GM12878 (cell line): ENCODE measurements around the gene MEIS2. TPM values are rescaled to one million over a fixed set of nuclear protein-coding genes. Genes with fewer than 3 reads are reported as not detected.

Source experiments
- ATAC-seq: fragments of 200-7000 bp; cut with Tn5 transposase; 3 replicates; pipeline ENCODE4 v1.9.1; 2020; ENCODE audit warnings: mild to moderate bottlenecking, moderate library complexity
- BruUV-seq: library from RNA; stranded (reverse); fragments of 400-500 nt; replicated peaks from 2 replicates; lab custom pipeline; 2021; lab: Mats Ljungman, UMichigan
- CTCF ChIA-PET: fragments of 300-600 bp; sonication (Branson Sonifier 250); formaldehyde crosslinking; extraction: SDS; loops from one replicate; lab custom pipeline; 2021; ENCODE audit warnings: inconsistent platforms; lab: Yijun Ruan, JAX
- POLR2A ChIA-PET: fragments of 350-600 bp; formaldehyde crosslinking; extraction: SDS; loops from one replicate; lab custom pipeline; 2021; ENCODE audit warnings: inconsistent platforms; lab: Charles Lee
- RAD21 ChIA-PET: fragments of 300-600 bp; sonication (Branson Sonifier 250); formaldehyde crosslinking; loops from one replicate; lab custom pipeline; 2023; ENCODE audit warnings: antibody characterized with exemption; ENCODE audit not compliant: unreplicated experiment; lab: Charles Lee
- SMC1A ChIA-PET: fragments of 300-600 bp; sonication (Branson Sonifier 250); formaldehyde crosslinking; loops from one replicate; lab custom pipeline; 2023; ENCODE audit not compliant: unreplicated experiment, uncharacterized antibody; lab: Charles Lee
- DNase-seq: peaks from one replicate; pipeline ENCODE4 v3.0.0-alpha.2; 2011; ENCODE audit warnings: low read depth, low spot score
- FAIRE-seq: peaks from 3 replicates; lab custom pipeline; 2011; peaks lifted over from hg19 to GRCh38; lab: Jason Lieb, UNC
- H2AFZ ChIP-seq: 2 replicates; pipeline ENCODE4 v1.6.0; 2011; ENCODE audit warnings: low read depth, low read length, control low read depth; ENCODE audit not compliant: control insufficient read depth
- H3K27ac ChIP-seq: 2 replicates; pipeline ENCODE4 v1.5.1; 2011; ENCODE audit warnings: control low read depth; ENCODE audit not compliant: control insufficient read depth, insufficient read depth
- H3K27me3 ChIP-seq, 2 experiments: replicated peaks in 1 of 2; 2 replicates each; pipeline versions ENCODE4 v1.6.0 to v1.6.1; 2011; ENCODE audit warnings: low read length in 1 of 2; ENCODE audit not compliant: control insufficient read depth in 2 of 2, insufficient read depth in 2 of 2
- H3K36me3 ChIP-seq, 2 experiments: 2 replicates each; pipeline ENCODE4 v1.5.1; 2011; ENCODE audit warnings: low read length in 1 of 2; ENCODE audit not compliant: control insufficient read depth in 2 of 2, insufficient read depth in 2 of 2
- H3K4me1 ChIP-seq: 2 replicates; pipeline ENCODE4 v1.6.1; 2011; ENCODE audit warnings: mild to moderate bottlenecking, low read length, moderate library complexity, mixed read lengths; ENCODE audit not compliant: control insufficient read depth, insufficient read depth
- H3K4me2 ChIP-seq: 2 replicates; pipeline ENCODE4 v1.6.0; 2011; ENCODE audit warnings: control low read depth; ENCODE audit not compliant: control insufficient read depth, insufficient read depth
- H3K4me3 ChIP-seq: fragments of 200-600 bp; sonication (generic); 2 replicates; pipeline ENCODE4 v1.5.1; 2016
- H3K79me2 ChIP-seq: 2 replicates; pipeline ENCODE4 v1.6.0; 2011; ENCODE audit warnings: low read length; ENCODE audit not compliant: control insufficient read depth, insufficient read depth
- H3K9ac ChIP-seq: 2 replicates; pipeline ENCODE4 v1.8.0; 2011; ENCODE audit warnings: low read length, control low read depth, mixed read lengths; ENCODE audit not compliant: control insufficient read depth, insufficient read depth
- H3K9me3 ChIP-seq: replicated peaks from 3 replicates; pipeline ENCODE4 v1.5.1; 2011; ENCODE audit warnings: mild to moderate bottlenecking, low read length; ENCODE audit not compliant: control insufficient read depth, insufficient read depth
- H4K20me1 ChIP-seq: 2 replicates; pipeline ENCODE4 v1.6.0; 2011; ENCODE audit not compliant: control insufficient read depth, insufficient read depth
- CHD4 ChIP-seq: fragments of 200-600 bp; sonication (generic); IDR thresholded peaks from 2 replicates; pipeline ENCODE4 v1.6.1; 2016; ENCODE audit warnings: mild to moderate bottlenecking
- KDM1A ChIP-seq: fragments of 200-600 bp; sonication (generic); IDR thresholded peaks from 2 replicates; pipeline ENCODE4 v1.6.1; 2016; ENCODE audit warnings: borderline replicate concordance
- MYB ChIP-seq: fragments of 150-350 bp; IDR thresholded peaks from 2 replicates; pipeline ENCODE4 v1.6.1; 2014; ENCODE audit warnings: mild to moderate bottlenecking, low read depth, low read length, borderline replicate concordance
- NFYA ChIP-seq: IDR thresholded peaks from 2 replicates; pipeline ENCODE4 v1.6.1; 2011; ENCODE audit warnings: low read depth, mild to moderate bottlenecking, low read length, improper control_type of control experiment, borderline replicate concordance
- POLR2AphosphoS5 ChIP-seq: IDR thresholded peaks from 2 replicates; pipeline ENCODE4 v1.6.1; 2011; ENCODE audit warnings: mild to moderate bottlenecking, low read length, inconsistent platforms
- YY1 ChIP-seq: IDR thresholded peaks from 2 replicates; pipeline ENCODE4 v1.6.1; 2011; ENCODE audit warnings: low read depth, mild to moderate bottlenecking, low read length
- WGBS: methylation state at CpG from one replicate; pipeline ENCODE4 v1.1.6; 2016; ENCODE audit warnings: low lambda C conversion rate; ENCODE audit not compliant: insufficient replicate concordance, insufficient coverage; ENCODE audit errors: missing lambda C conversion rate; 5-methylcytosine and 5-hydroxymethylcytosine counted together
- in situ Hi-C: fragments of 300-500 bp; cut with MboI; formaldehyde crosslinking; loops from 9 replicates; pipeline ENCODE4 v1.14.3; 2018; ENCODE audit warnings: mixed read lengths
- intact Hi-C: fragments of 100-400 bp; cut with micrococcal nuclease; formaldehyde crosslinking; loops from one replicate; pipeline ENCODE4 v1.14.2; 2022; ENCODE audit not compliant: unreplicated experiment
- polyA plus RNA-seq, 11 experiments: library from polyadenylated mRNA; depleted of rRNA in 4 of 11; unstranded in 6 of 11; stranded (reverse) in 5 of 11; fragments of >200 nt; fragmentation: Nextera tagmentation in 4 of 11; fragmentation: Illumina TruSeq in 1 of 11; extraction: Ambion mirVana in 4 of 11; extraction: Trizol in 1 of 11; gene quantifications; 1 replicate in 1 of 11; 2 replicates in 10 of 11; pipeline versions ENCODE4 v1.2.1 to v1.2.3, GENCODE V29; 2011 to 2016; ENCODE audit warnings: inconsistent platforms in 2 of 11, missing spikeins in 2 of 11, low read depth in 1 of 11
- total RNA-seq, 4 experiments: library from RNA; depleted of rRNA in 3 of 4; stranded (reverse); fragments of >200 nt in 3 of 4; fragmentation: Illumina TruSeq in 1 of 4; extraction: Trizol in 1 of 4; gene quantifications; 2 replicates each; pipeline versions ENCODE4 v1.2.1 to v1.2.3, GENCODE V29; 2013 to 2021
- TF ChIP-seq, protein P1 (sequence below): IDR thresholded peaks from 2 replicates; pipeline ENCODE4 v1.6.1; 2011; ENCODE audit warnings: mild to moderate bottlenecking, low read depth, low read length, moderate library complexity; ENCODE audit not compliant: insufficient replicate concordance
- TF ChIP-seq, protein P2 (sequence below): IDR thresholded peaks from 2 replicates; pipeline ENCODE4 v1.6.1; 2012; ENCODE audit warnings: low read length, inconsistent platforms
- TF ChIP-seq, protein P3 (sequence below): fragments of 450-650 bp; IDR thresholded peaks from 2 replicates; pipeline ENCODE4 v1.6.1; 2017; ENCODE audit warnings: mild to moderate bottlenecking, moderate library complexity

The MEIS2 gene
- total and polyA plus RNA-seq, 10 of the 15 experiments (the other 5 are each of a cell fraction or from before 2014, with no cell fraction given): 9.2 to 54.0 (median 20.4) TPM

DNA sequence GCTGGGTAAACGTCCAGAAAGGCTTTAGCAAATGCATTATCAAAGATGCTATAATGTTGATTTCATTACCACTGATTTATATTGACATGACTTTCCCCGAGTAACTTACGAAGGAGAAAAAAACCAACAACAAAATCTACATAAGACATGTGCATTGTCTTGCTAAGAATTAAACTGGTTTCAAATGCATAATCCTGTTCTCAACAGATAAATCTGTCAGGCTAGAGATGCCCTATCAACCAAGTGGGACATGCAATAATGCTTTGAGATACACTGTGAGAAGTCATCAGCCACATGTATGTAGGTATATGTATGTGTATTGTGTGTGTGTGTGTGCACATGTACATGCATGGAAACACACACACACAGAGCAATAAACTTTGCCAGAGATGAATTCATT, 195.6 kb downstream of the MEIS2 start:
- H2AFZ ChIP-seq: no peak overlapping the region
- no peaks in the 10 kb centered on the region for H4K20me1 ChIP-seq
- ChIA-PET RAD21 (no interaction called here), CTCF (interaction anchor here (0.6 to 0.7 kb wide), 2 partner anchors 191 to 202 kb away, joined by 3 read pairs; no protein-coding TSS in a partner anchor), POLR2A (no interaction called here), SMC1A (interaction anchor here (0.9 to 1.3 kb wide), 2 partner anchors 8 to 12 kb away, joined by 3 read pairs; no protein-coding TSS in a partner anchor)
- no peak overlapping the region for H3K9ac ChIP-seq
- H3K9me3 ChIP-seq: no peaks in the 10 kb centered on the region
- no peak for TF ChIP-seq MYB
- no peak overlapping the region for H3K4me3 ChIP-seq
- 56% methylated on average over 3 of the region's 3 CpGs for WGBS
- in situ Hi-C loops: no loop called here
- H3K4me1 ChIP-seq: no peaks in the 10 kb centered on the region
- no peaks in the 10 kb centered on the region for H3K79me2 ChIP-seq
- intact Hi-C loops: no loop called here
- BruUV-seq: no TSS peak
- ATAC-seq (no peak; the same call in 2 of the 3 replicates), FAIRE-seq (peak; percentile 7), DNase-seq (no peak)
- no peaks in the 10 kb centered on the region for H3K36me3 ChIP-seq
- no peaks in the 10 kb centered on the region for H3K27me3 ChIP-seq
- H3K4me2 ChIP-seq: no peak overlapping the region
- H3K27ac ChIP-seq: no peak overlapping the region

DNA sequence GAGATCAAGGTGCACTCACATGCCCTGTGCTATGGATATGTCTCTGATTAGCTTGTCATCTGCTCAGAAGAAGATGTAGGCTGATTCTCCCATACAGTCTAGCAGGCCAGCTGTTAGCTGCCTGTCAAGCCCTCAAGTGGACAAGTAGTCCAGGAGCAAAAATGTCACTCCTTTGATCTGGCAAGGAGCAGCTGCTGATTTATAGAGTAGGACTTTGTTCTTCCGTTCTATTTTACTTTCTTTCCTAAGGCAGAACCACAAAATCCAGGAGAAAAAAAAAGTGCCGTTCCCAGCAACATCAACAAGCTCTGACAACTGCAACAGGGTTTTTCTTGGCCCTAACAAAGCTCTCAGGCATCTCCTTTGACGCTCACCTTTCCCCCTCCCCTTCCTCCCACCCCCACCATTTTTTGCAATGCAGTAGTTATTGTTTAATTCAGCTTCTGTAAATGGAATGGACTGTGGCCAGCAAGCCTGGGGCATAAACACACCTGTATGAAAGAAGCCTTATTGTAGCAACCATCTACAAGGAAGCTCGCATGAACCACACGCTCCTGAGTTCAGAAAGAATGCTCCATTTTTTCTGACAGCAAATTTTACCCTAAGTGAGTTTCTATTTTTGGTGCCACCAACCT, 196.3 kb downstream of the MEIS2 start:
- intact Hi-C loops (no loop called here), in situ Hi-C loops (no loop called here)
- H3K9me3 ChIP-seq: no peaks in the 10 kb centered on the region
- H3K4me1 ChIP-seq: no peaks in the 10 kb centered on the region
- no peak for ATAC-seq
- no peaks in the 10 kb centered on the region for H3K36me3 ChIP-seq
- no peak overlapping the region for H3K9ac ChIP-seq
- POLR2A ChIA-PET: interaction anchor here (0.5 kb wide), 1 partner anchor 367 kb away, joined by 4 read pairs; no protein-coding TSS in a partner anchor
- SMC1A ChIA-PET: interaction anchor here (0.9 to 1.3 kb wide), 2 partner anchors 9 to 13 kb away, joined by 3 read pairs; no protein-coding TSS in a partner anchor
- H4K20me1 ChIP-seq: no peaks in the 10 kb centered on the region
- CTCF ChIA-PET: interaction anchor here (0.6 kb wide), 2 partner anchors 13 to 203 kb away, joined by 3 to 4 read pairs; no protein-coding TSS in a partner anchor
- no peaks in the 10 kb centered on the region for H3K79me2 ChIP-seq
- H2AFZ ChIP-seq: no peak overlapping the region
- H3K27me3 ChIP-seq: no peaks in the 10 kb centered on the region
- BruUV-seq: no TSS peak
- H3K4me2 ChIP-seq: no peak overlapping the region
- RAD21 ChIA-PET: no interaction called here
- no peak for DNase-seq
- H3K4me3 ChIP-seq: no peak overlapping the region
- WGBS: 44% methylated on average over 5 of the region's 5 CpGs
- FAIRE-seq: no peak
- no peak overlapping the region for H3K27ac ChIP-seq
- TF ChIP-seq POLR2AphosphoS5: no peak
- TF ChIP-seq, protein P1, sequence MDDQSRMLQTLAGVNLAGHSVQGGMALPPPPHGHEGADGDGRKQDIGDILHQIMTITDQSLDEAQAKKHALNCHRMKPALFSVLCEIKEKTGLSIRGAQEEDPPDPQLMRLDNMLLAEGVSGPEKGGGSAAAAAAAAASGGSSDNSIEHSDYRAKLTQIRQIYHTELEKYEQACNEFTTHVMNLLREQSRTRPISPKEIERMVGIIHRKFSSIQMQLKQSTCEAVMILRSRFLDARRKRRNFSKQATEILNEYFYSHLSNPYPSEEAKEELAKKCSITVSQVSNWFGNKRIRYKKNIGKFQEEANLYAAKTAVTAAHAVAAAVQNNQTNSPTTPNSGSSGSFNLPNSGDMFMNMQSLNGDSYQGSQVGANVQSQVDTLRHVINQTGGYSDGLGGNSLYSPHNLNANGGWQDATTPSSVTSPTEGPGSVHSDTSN: no peak
- TF ChIP-seq, protein P2, sequence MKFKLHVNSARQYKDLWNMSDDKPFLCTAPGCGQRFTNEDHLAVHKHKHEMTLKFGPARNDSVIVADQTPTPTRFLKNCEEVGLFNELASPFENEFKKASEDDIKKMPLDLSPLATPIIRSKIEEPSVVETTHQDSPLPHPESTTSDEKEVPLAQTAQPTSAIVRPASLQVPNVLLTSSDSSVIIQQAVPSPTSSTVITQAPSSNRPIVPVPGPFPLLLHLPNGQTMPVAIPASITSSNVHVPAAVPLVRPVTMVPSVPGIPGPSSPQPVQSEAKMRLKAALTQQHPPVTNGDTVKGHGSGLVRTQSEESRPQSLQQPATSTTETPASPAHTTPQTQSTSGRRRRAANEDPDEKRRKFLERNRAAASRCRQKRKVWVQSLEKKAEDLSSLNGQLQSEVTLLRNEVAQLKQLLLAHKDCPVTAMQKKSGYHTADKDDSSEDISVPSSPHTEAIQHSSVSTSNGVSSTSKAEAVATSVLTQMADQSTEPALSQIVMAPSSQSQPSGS: no peak
- no peak for TF ChIP-seq CHD4
- TF ChIP-seq, protein P3, sequence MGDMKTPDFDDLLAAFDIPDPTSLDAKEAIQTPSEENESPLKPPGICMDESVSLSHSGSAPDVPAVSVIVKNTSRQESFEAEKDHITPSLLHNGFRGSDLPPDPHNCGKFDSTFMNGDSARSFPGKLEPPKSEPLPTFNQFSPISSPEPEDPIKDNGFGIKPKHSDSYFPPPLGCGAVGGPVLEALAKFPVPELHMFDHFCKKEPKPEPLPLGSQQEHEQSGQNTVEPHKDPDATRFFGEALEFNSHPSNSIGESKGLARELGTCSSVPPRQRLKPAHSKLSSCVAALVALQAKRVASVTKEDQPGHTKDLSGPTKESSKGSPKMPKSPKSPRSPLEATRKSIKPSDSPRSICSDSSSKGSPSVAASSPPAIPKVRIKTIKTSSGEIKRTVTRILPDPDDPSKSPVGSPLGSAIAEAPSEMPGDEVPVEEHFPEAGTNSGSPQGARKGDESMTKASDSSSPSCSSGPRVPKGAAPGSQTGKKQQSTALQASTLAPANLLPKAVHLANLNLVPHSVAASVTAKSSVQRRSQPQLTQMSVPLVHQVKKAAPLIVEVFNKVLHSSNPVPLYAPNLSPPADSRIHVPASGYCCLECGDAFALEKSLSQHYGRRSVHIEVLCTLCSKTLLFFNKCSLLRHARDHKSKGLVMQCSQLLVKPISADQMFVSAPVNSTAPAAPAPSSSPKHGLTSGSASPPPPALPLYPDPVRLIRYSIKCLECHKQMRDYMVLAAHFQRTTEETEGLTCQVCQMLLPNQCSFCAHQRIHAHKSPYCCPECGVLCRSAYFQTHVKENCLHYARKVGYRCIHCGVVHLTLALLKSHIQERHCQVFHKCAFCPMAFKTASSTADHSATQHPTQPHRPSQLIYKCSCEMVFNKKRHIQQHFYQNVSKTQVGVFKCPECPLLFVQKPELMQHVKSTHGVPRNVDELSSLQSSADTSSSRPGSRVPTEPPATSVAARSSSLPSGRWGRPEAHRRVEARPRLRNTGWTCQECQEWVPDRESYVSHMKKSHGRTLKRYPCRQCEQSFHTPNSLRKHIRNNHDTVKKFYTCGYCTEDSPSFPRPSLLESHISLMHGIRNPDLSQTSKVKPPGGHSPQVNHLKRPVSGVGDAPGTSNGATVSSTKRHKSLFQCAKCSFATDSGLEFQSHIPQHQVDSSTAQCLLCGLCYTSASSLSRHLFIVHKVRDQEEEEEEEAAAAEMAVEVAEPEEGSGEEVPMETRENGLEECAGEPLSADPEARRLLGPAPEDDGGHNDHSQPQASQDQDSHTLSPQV: no peak
- TF ChIP-seq NFYA: no peak
- no peak for TF ChIP-seq YY1
- no peak for TF ChIP-seq KDM1A
